Measurements from ENCODE around the gene RALB.
A peak's percentile ranks its signal among the peaks of the same experiment; 100 is the strongest.
"Not testable (repeated sequence)": the region's sequence is repeated elsewhere in the genome, so short reads cannot be mapped to it uniquely, and the experiment has no call there.

The RALB gene

GRCh38 chr2:120227111-120227991 lies 25.3 kb upstream of the RALB start:
- Histone ChIP-seq H3K4me1 (ENCODE audit: control insufficient read depth, insufficient read depth, low read length) (peaks cover 37% of the 10 kb centered on the region), H3K9me3 (ENCODE audit: control insufficient read depth, low read length) (no peaks in the 10 kb centered on the region), H3K27me3 (ENCODE audit: control insufficient read depth, insufficient read depth, low read length) (peaks cover 5% of the 10 kb centered on the region), H3K4me3 (ENCODE audit: low read length) (no peak overlapping the region), H3K36me3 (ENCODE audit: control insufficient read depth, insufficient read depth, low read length) (no peaks in the 10 kb centered on the region), H3K9ac (ENCODE audit: low read length) (no peak overlapping the region)

- H3K27me3 ChIP-seq (ENCODE audit: control insufficient read depth, insufficient read depth, low read length) = peaks cover 5% of the 10 kb centered on the region
- H3K9me3 ChIP-seq (ENCODE audit: control insufficient read depth, low read length) = no peaks in the 10 kb centered on the region
- H3K4me1 ChIP-seq (ENCODE audit: control insufficient read depth, insufficient read depth, low read length) = peaks cover 31% of the 10 kb centered on the region
- H3K9ac ChIP-seq (ENCODE audit: low read length) = no peak overlapping the region
- no peaks in the 10 kb centered on the region for H3K36me3 ChIP-seq (ENCODE audit: control insufficient read depth, insufficient read depth, low read length)
- H3K4me3 ChIP-seq (ENCODE audit: low read length) = no peak overlapping the region
Measured at GRCh38 chr2:120228503-120228902, 24.1 kb upstream of the RALB start.

GRCh38 chr2:120229341-120229740 lies 23.3 kb upstream of the RALB start:
- no peaks in the 10 kb centered on the region for H3K36me3 ChIP-seq (ENCODE audit: control insufficient read depth, insufficient read depth, low read length)
- H3K4me1 ChIP-seq (ENCODE audit: control insufficient read depth, insufficient read depth, low read length) = peaks cover 24% of the 10 kb centered on the region

GRCh38 chr2:120230515-120231471 lies 21.9 kb upstream of the RALB start:
- Histone ChIP-seq H3K36me3 (ENCODE audit: control insufficient read depth, insufficient read depth, low read length) (no peaks in the 10 kb centered on the region), H3K9ac (ENCODE audit: low read length) (no peak overlapping the region), H3K4me1 (ENCODE audit: control insufficient read depth, insufficient read depth, low read length) (peaks cover 24% of the 10 kb centered on the region), H3K27me3 (ENCODE audit: control insufficient read depth, insufficient read depth, low read length) (no peaks in the 10 kb centered on the region), H3K9me3 (ENCODE audit: control insufficient read depth, low read length) (no peaks in the 10 kb centered on the region), H3K4me3 (ENCODE audit: low read length) (no peak overlapping the region)

More at GRCh38 chr2:120229341-120229740, 23.3 kb upstream of the RALB start:
- no peak overlapping the region for H3K4me3 ChIP-seq (ENCODE audit: low read length)
- H3K27me3 ChIP-seq (ENCODE audit: control insufficient read depth, insufficient read depth, low read length) = no peaks in the 10 kb centered on the region
- no peaks in the 10 kb centered on the region for H3K9me3 ChIP-seq (ENCODE audit: control insufficient read depth, low read length)
- H3K9ac ChIP-seq (ENCODE audit: low read length) = no peak overlapping the region

- no peaks in the 10 kb centered on the region for H3K9me3 ChIP-seq (ENCODE audit: control insufficient read depth, low read length)
- H3K27me3 ChIP-seq (ENCODE audit: control insufficient read depth, insufficient read depth, low read length) = no peaks in the 10 kb centered on the region
- peaks cover 24% of the 10 kb centered on the region for H3K4me1 ChIP-seq (ENCODE audit: control insufficient read depth, insufficient read depth, low read length)
- H3K36me3 ChIP-seq (ENCODE audit: control insufficient read depth, insufficient read depth, low read length) = no peaks in the 10 kb centered on the region
- peak overlapping the region; percentile 66 for H3K9ac ChIP-seq (ENCODE audit: low read length)
- no peak overlapping the region for H3K4me3 ChIP-seq (ENCODE audit: low read length)
Measured at GRCh38 chr2:120231564-120231973, 21.1 kb upstream of the RALB start.

GRCh38 chr2:120231974-120232635 lies 20.5 kb upstream of the RALB start:
- Histone ChIP-seq H3K4me3 (ENCODE audit: low read length) (peak overlapping the region; percentile 25), H3K36me3 (ENCODE audit: control insufficient read depth, insufficient read depth, low read length) (no peaks in the 10 kb centered on the region), H3K9me3 (ENCODE audit: control insufficient read depth, low read length) (no peaks in the 10 kb centered on the region), H3K9ac (ENCODE audit: low read length) (peak overlapping the region; percentile 66), H3K27me3 (ENCODE audit: control insufficient read depth, insufficient read depth, low read length) (no peaks in the 10 kb centered on the region), H3K4me1 (ENCODE audit: control insufficient read depth, insufficient read depth, low read length) (peaks cover 25% of the 10 kb centered on the region)

- Histone ChIP-seq H3K9me3 (ENCODE audit: control insufficient read depth, low read length) (no peaks in the 10 kb centered on the region), H3K36me3 (ENCODE audit: control insufficient read depth, insufficient read depth, low read length) (no peaks in the 10 kb centered on the region), H3K4me3 (ENCODE audit: low read length) (no peak overlapping the region), H3K9ac (ENCODE audit: low read length) (no peak overlapping the region), H3K27me3 (ENCODE audit: control insufficient read depth, insufficient read depth, low read length) (no peaks in the 10 kb centered on the region), H3K4me1 (ENCODE audit: control insufficient read depth, insufficient read depth, low read length) (peaks cover 37% of the 10 kb centered on the region)
Measured at GRCh38 chr2:120233292-120233691, 19.4 kb upstream of the RALB start.

- not testable (repeated sequence) for H3K9me3 ChIP-seq (ENCODE audit: control insufficient read depth, low read length); H3K36me3 ChIP-seq (ENCODE audit: control insufficient read depth, insufficient read depth, low read length); H3K4me3 ChIP-seq (ENCODE audit: low read length); H3K27me3 ChIP-seq (ENCODE audit: control insufficient read depth, insufficient read depth, low read length); H3K9ac ChIP-seq (ENCODE audit: low read length)
- peaks cover 49% of the 10 kb centered on the region for H3K4me1 ChIP-seq (ENCODE audit: control insufficient read depth, insufficient read depth, low read length)
Measured at GRCh38 chr2:120235158-120235557, 17.5 kb upstream of the RALB start.

GRCh38 chr2:120235681-120236080 lies 17.0 kb upstream of the RALB start:
- no peak overlapping the region for H3K4me3 ChIP-seq (ENCODE audit: low read length)
- H3K36me3 ChIP-seq (ENCODE audit: control insufficient read depth, insufficient read depth, low read length) = no peaks in the 10 kb centered on the region
- peaks cover 46% of the 10 kb centered on the region for H3K4me1 ChIP-seq (ENCODE audit: control insufficient read depth, insufficient read depth, low read length)
- no peaks in the 10 kb centered on the region for H3K9me3 ChIP-seq (ENCODE audit: control insufficient read depth, low read length)
- no peak overlapping the region for H3K9ac ChIP-seq (ENCODE audit: low read length)
- H3K27me3 ChIP-seq (ENCODE audit: control insufficient read depth, insufficient read depth, low read length) = no peaks in the 10 kb centered on the region

GRCh38 chr2:120236316-120236715 lies 16.3 kb upstream of the RALB start:
- Histone ChIP-seq H3K9me3 (ENCODE audit: control insufficient read depth, low read length) (no peaks in the 10 kb centered on the region), H3K9ac (ENCODE audit: low read length) (no peak overlapping the region), H3K4me3 (ENCODE audit: low read length) (no peak overlapping the region), H3K4me1 (ENCODE audit: control insufficient read depth, insufficient read depth, low read length) (peaks cover 40% of the 10 kb centered on the region), H3K27me3 (ENCODE audit: control insufficient read depth, insufficient read depth, low read length) (no peaks in the 10 kb centered on the region), H3K36me3 (ENCODE audit: control insufficient read depth, insufficient read depth, low read length) (no peaks in the 10 kb centered on the region)

- no peak overlapping the region for H3K4me3 ChIP-seq (ENCODE audit: low read length)
Measured at GRCh38 chr2:120236791-120237190, 15.9 kb upstream of the RALB start.

More at GRCh38 chr2:120236791-120237190, 15.9 kb upstream of the RALB start:
- no peak overlapping the region for H3K9ac ChIP-seq (ENCODE audit: low read length)
- no peaks in the 10 kb centered on the region for H3K9me3 ChIP-seq (ENCODE audit: control insufficient read depth, low read length)
- no peaks in the 10 kb centered on the region for H3K36me3 ChIP-seq (ENCODE audit: control insufficient read depth, insufficient read depth, low read length)
- H3K4me1 ChIP-seq (ENCODE audit: control insufficient read depth, insufficient read depth, low read length) = peaks cover 35% of the 10 kb centered on the region
- H3K27me3 ChIP-seq (ENCODE audit: control insufficient read depth, insufficient read depth, low read length) = no peaks in the 10 kb centered on the region
